Measurements from ENCODE around the gene HMGN3.

DNA sequence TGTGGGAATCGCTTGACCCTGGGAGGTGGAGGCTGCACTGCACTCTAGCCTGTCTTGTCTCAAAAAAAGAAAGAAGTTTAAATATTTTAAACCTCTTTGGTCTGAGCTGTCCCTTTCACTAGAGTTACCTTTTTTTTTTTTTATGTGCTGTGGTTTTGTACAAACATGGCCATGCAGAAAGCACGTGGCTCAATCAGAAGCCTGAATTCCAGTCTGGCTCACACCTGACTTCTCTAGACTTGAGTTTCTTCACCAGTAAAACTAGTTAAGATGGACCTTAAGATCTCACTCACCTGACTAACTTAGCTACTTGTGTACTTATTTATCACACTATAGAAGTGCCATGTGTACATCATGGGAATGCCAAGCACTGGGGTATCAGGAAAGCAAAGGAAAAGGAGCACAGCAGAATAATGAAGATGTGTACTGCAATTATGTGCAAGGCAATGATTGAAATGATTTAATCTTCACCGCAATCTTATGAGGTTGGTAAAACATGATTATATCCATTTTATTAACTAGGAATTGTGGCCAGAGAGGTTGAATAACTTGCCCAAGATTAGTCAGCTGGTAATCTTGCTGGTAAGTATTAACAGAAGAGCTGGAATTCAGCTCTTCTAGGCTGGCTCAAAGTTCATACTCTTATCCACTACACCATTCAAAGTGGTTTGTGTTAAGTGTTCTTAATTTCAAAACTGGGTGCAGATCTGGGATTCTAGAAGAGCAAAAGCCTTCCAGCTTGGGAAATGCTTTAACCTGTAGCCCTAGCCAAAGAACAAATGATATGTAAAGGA lies 10.7 kb downstream of the HMGN3 start:
- TF ChIP-seq, protein P1, sequence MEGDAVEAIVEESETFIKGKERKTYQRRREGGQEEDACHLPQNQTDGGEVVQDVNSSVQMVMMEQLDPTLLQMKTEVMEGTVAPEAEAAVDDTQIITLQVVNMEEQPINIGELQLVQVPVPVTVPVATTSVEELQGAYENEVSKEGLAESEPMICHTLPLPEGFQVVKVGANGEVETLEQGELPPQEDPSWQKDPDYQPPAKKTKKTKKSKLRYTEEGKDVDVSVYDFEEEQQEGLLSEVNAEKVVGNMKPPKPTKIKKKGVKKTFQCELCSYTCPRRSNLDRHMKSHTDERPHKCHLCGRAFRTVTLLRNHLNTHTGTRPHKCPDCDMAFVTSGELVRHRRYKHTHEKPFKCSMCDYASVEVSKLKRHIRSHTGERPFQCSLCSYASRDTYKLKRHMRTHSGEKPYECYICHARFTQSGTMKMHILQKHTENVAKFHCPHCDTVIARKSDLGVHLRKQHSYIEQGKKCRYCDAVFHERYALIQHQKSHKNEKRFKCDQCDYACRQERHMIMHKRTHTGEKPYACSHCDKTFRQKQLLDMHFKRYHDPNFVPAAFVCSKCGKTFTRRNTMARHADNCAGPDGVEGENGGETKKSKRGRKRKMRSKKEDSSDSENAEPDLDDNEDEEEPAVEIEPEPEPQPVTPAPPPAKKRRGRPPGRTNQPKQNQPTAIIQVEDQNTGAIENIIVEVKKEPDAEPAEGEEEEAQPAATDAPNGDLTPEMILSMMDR (IDR thresholded peaks at IDR 0.05) = no peak
- no peak for TF ChIP-seq POLR2AphosphoS5 (IDR thresholded peaks at IDR 0.05)

All from upper lobe of left lung (tissue), 4 donors.